H1 (cell line): ENCODE measurements around the gene TCF25. TPM values are rescaled to one million over a fixed set of nuclear protein-coding genes. Genes with fewer than 3 reads are reported as not detected.

Experiments
- CTCF ChIA-PET: fragments of 300-600 bp; sonication (Branson Sonifier 250); formaldehyde crosslinking; loops from one replicate; lab custom pipeline; 2021; ENCODE audit not compliant: partially characterized antibody; lab: Charles Lee
- POLR2A ChIA-PET: fragments of 300-600 bp; sonication (Branson Sonifier 250); formaldehyde crosslinking; loops from one replicate; lab custom pipeline; 2021; ENCODE audit warnings: inconsistent platforms; ENCODE audit not compliant: partially characterized antibody; lab: Charles Lee
- DNase-seq, 2 experiments: peaks; one replicate each; pipeline versions ENCODE4 v3.0.0 to v3.0.0-alpha.2; 2010 to 2022; ENCODE audit warnings: low spot score in 2 of 2, low read depth in 1 of 2, mixed read lengths in 1 of 2
- FAIRE-seq: peaks from 2 replicates; lab custom pipeline; 2011; peaks lifted over from hg19 to GRCh38; lab: Jason Lieb, UNC
- H2AFZ ChIP-seq: 2 replicates; pipeline ENCODE4 v1.8.1; 2012; ENCODE audit warnings: low read length, inconsistent platforms
- H2AK5ac ChIP-seq: 2 replicates; pipeline ENCODE4 v1.6.1; 2013; ENCODE audit warnings: low read depth, low read length
- H2BK120ac ChIP-seq: replicated peaks from 2 replicates; pipeline ENCODE3; 2013; ENCODE audit warnings: low read depth, low read length, inconsistent platforms
- H2BK12ac ChIP-seq: 2 replicates; pipeline ENCODE4 v1.6.1; 2013; ENCODE audit warnings: low read depth, low read length
- H2BK15ac ChIP-seq: 2 replicates; pipeline ENCODE4 v1.6.1; 2013; ENCODE audit warnings: low read length
- H2BK20ac ChIP-seq: 2 replicates; pipeline ENCODE4 v1.6.1; 2013; ENCODE audit warnings: low read length
- H2BK5ac ChIP-seq: 2 replicates; pipeline ENCODE4 v1.6.1; 2013; ENCODE audit warnings: low read depth, low read length
- H3K14ac ChIP-seq: 2 replicates; pipeline ENCODE4 v1.6.1; 2013; ENCODE audit warnings: inconsistent platforms; ENCODE audit not compliant: insufficient read length
- H3K18ac ChIP-seq: 2 replicates; pipeline ENCODE4 v1.6.1; 2013; ENCODE audit warnings: low read length; ENCODE audit errors: extremely low read depth
- H3K23ac ChIP-seq: 2 replicates; pipeline ENCODE4 v1.6.1; 2013; ENCODE audit warnings: inconsistent platforms; ENCODE audit not compliant: insufficient read length
- H3K23me2 ChIP-seq: 2 replicates; pipeline ENCODE4 v1.6.1; 2013; ENCODE audit warnings: low read depth, low read length
- H3K27ac ChIP-seq: 2 replicates; pipeline ENCODE4 v1.6.1; 2011; ENCODE audit warnings: low read depth, low read length, inconsistent platforms
- H3K27me3 ChIP-seq, 4 experiments: replicated peaks in 1 of 4; 1 replicate in 1 of 4; 2 replicates in 3 of 4; pipeline versions ENCODE4 v1.6.1 to v1.8.1; 2011 to 2013; ENCODE audit warnings: low read length in 3 of 4, mild to moderate bottlenecking in 3 of 4, inconsistent platforms in 2 of 4, mixed read lengths in 2 of 4, moderate library complexity in 1 of 4; ENCODE audit not compliant: control insufficient read depth in 3 of 4, insufficient read depth in 3 of 4; ENCODE audit errors: extremely low read depth in 1 of 4
- H3K36me3 ChIP-seq, 4 experiments: 2 replicates each; pipeline versions ENCODE4 v1.6.1 to v1.8.1; 2011 to 2013; ENCODE audit warnings: mild to moderate bottlenecking in 4 of 4, low read length in 3 of 4, moderate library complexity in 2 of 4, control low read depth in 1 of 4, inconsistent platforms in 1 of 4; ENCODE audit not compliant: insufficient read depth in 4 of 4, control insufficient read depth in 2 of 4
- H3K4ac ChIP-seq: replicated peaks from 2 replicates; pipeline ENCODE3; 2013; ENCODE audit warnings: low read length, low read depth, mixed read lengths, inconsistent platforms; ENCODE audit not compliant: insufficient read length
- H3K4me1 ChIP-seq, 4 experiments: replicated peaks in 1 of 4; 1 replicate in 1 of 4; 2 replicates in 3 of 4; pipeline versions ENCODE4 v1.6.1 to v1.8.1; 2011 to 2013; ENCODE audit warnings: low read length in 3 of 4, inconsistent platforms in 2 of 4, mixed read lengths in 1 of 4; ENCODE audit not compliant: insufficient read depth in 4 of 4, control insufficient read depth in 3 of 4
- H3K4me2 ChIP-seq, 2 experiments: 2 replicates each; pipeline versions ENCODE4 v1.6.1 to v1.8.1; 2011 to 2013; ENCODE audit warnings: low read depth in 2 of 2, low read length in 2 of 2, control low read depth in 1 of 2, inconsistent platforms in 1 of 2, mild to moderate bottlenecking in 1 of 2; ENCODE audit not compliant: insufficient read depth in 1 of 2
- H3K4me3 ChIP-seq, 4 experiments: fragments of 200-600, 300-600 bp in 1 of 4; sonication (generic), shearing (Covaris generic), sonication (Bioruptor Twin) in 1 of 4; 2 replicates each; pipeline versions ENCODE4 v1.5.1 to v1.8.1; 2011 to 2016; ENCODE audit warnings: low read length in 4 of 4, low read depth in 3 of 4, control low read depth in 2 of 4, inconsistent platforms in 2 of 4, mild to moderate bottlenecking in 2 of 4, mixed read lengths in 1 of 4, moderate library complexity in 1 of 4; ENCODE audit not compliant: insufficient read depth in 2 of 4; ENCODE audit errors: extremely low read depth in 1 of 4
- H3K56ac ChIP-seq: replicated peaks from 2 replicates; pipeline ENCODE3; 2013; ENCODE audit warnings: low read depth, mild to moderate bottlenecking, mixed read lengths, low read length, inconsistent platforms; ENCODE audit not compliant: insufficient read length
- H3K79me1 ChIP-seq: 2 replicates; pipeline ENCODE4 v1.6.1; 2013; ENCODE audit warnings: low read depth, low read length, control low read depth
- H3K79me2 ChIP-seq, 2 experiments: 2 replicates each; pipeline versions ENCODE4 v1.6.1 to v1.8.1; 2012 to 2013; ENCODE audit warnings: low read length in 2 of 2, mild to moderate bottlenecking in 2 of 2, inconsistent platforms in 1 of 2; ENCODE audit not compliant: insufficient read depth in 2 of 2, control insufficient read depth in 1 of 2
- H3K9ac ChIP-seq, 4 experiments: replicated peaks in 1 of 4; 1 replicate in 1 of 4; 2 replicates in 3 of 4; pipeline versions ENCODE4 v1.6.1 to v1.8.1; 2011 to 2013; ENCODE audit warnings: low read depth in 3 of 4, low read length in 3 of 4, control low read depth in 2 of 4, mild to moderate bottlenecking in 2 of 4, moderate library complexity in 2 of 4, inconsistent platforms in 1 of 4; ENCODE audit errors: extremely low read depth in 1 of 4
- H3K9me3 ChIP-seq, 2 experiments: 2 replicates each; pipeline versions ENCODE4 v1.6.1 to v1.8.1; 2012 to 2013; ENCODE audit warnings: mild to moderate bottlenecking in 2 of 2, moderate library complexity in 2 of 2, control low read depth in 1 of 2, inconsistent platforms in 1 of 2, low read depth in 1 of 2, low read length in 1 of 2, mixed read lengths in 1 of 2; ENCODE audit not compliant: insufficient read depth in 2 of 2
- H4K20me1 ChIP-seq, 2 experiments: replicated peaks in 1 of 2; 2 replicates each; pipeline versions ENCODE3 to v1.8.1; 2011 to 2013; ENCODE audit warnings: inconsistent platforms in 2 of 2, low read length in 2 of 2, mild to moderate bottlenecking in 1 of 2; ENCODE audit not compliant: insufficient read depth in 2 of 2, control insufficient read depth in 1 of 2
- H4K5ac ChIP-seq: 2 replicates; pipeline ENCODE4 v1.6.1; 2013; ENCODE audit warnings: low read length, low read depth, mixed read lengths, inconsistent platforms; ENCODE audit not compliant: insufficient read length
- H4K8ac ChIP-seq: 2 replicates; pipeline ENCODE4 v1.8.0; 2013; ENCODE audit warnings: mild to moderate bottlenecking, moderate library complexity, low read length, inconsistent platforms; ENCODE audit not compliant: insufficient read depth; ENCODE audit errors: extremely low read depth
- H4K91ac ChIP-seq: replicated peaks from 2 replicates; pipeline ENCODE3; 2013; ENCODE audit warnings: low read length, mixed read lengths, inconsistent platforms; ENCODE audit not compliant: insufficient read length
- CREB1 ChIP-seq: IDR thresholded peaks from 2 replicates; pipeline ENCODE4 v1.6.1; 2012; ENCODE audit warnings: inconsistent platforms
- EP300 ChIP-seq, 2 experiments: IDR thresholded peaks; 1 replicate in 1 of 2; 2 replicates in 1 of 2; pipeline ENCODE4 v1.6.1; 2011 to 2012; ENCODE audit warnings: low read depth in 2 of 2, low read length in 2 of 2, mild to moderate bottlenecking in 2 of 2, borderline replicate concordance in 1 of 2, inconsistent platforms in 1 of 2, moderate library complexity in 1 of 2
- KDM4A ChIP-seq: IDR thresholded peaks from one replicate; pipeline ENCODE4 v1.7.1; 2012; ENCODE audit warnings: low read depth, mild to moderate bottlenecking, moderate library complexity, low read length, inconsistent platforms; ENCODE audit not compliant: severe bottlenecking
- KDM5A ChIP-seq: fragments of 200-600 bp; IDR thresholded peaks from 2 replicates; pipeline ENCODE4 v1.7.1; 2012; ENCODE audit warnings: mild to moderate bottlenecking, low read length, inconsistent platforms, mixed read lengths
- PHF8 ChIP-seq: fragments of 200-600 bp; sonication (generic); conservative IDR thresholded peaks from 2 replicates; pipeline ENCODE4 v1.7.1; 2012; ENCODE audit warnings: low read depth, mild to moderate bottlenecking, inconsistent platforms, low read length, moderate library complexity
- POLR2AphosphoS5 ChIP-seq: IDR thresholded peaks from 2 replicates; pipeline ENCODE4 v1.6.1; 2011; ENCODE audit warnings: low read depth, low read length
- RFX5 ChIP-seq: IDR thresholded peaks from 2 replicates; pipeline ENCODE4 v1.6.1; 2011; ENCODE audit warnings: low read depth, low read length, improper control_type of control experiment, borderline replicate concordance
- SAP30 ChIP-seq: fragments of 300-600 bp; sonication (generic); IDR thresholded peaks from 2 replicates; pipeline ENCODE4 v1.7.1; 2012; ENCODE audit warnings: low read length, moderate library complexity, mild to moderate bottlenecking, inconsistent platforms; ENCODE audit not compliant: insufficient read depth, insufficient replicate concordance
- SP1 ChIP-seq: IDR thresholded peaks from 2 replicates; pipeline ENCODE4 v1.6.1; 2011; ENCODE audit warnings: low read depth, low read length
- TAF7 ChIP-seq: optimal IDR thresholded peaks from 2 replicates; pipeline ENCODE3; 2011; ENCODE audit warnings: low read depth, mild to moderate bottlenecking, inconsistent platforms, low read length, moderate library complexity, borderline replicate concordance
- TCF12 ChIP-seq: IDR thresholded peaks from 2 replicates; pipeline ENCODE4 v1.6.1; 2011; ENCODE audit warnings: low read depth, mild to moderate bottlenecking, low read length
- WGBS, 2 experiments: shearing (Covaris generic) in 1 of 2; methylation state at CpG; one replicate each; pipeline versions ENCODE4 v1.1.6 to v1.1.7; 2013 to 2015; ENCODE audit warnings: low lambda C conversion rate in 2 of 2, mixed read lengths in 2 of 2, inconsistent platforms in 1 of 2, low coverage in 1 of 2, missing lambda C conversion rate in 1 of 2; ENCODE audit not compliant: insufficient replicate concordance in 2 of 2, insufficient coverage in 1 of 2, insufficient read length in 1 of 2; ENCODE audit errors: extremely low coverage in 1 of 2, missing lambda C conversion rate in 1 of 2; 5-methylcytosine and 5-hydroxymethylcytosine counted together
- polyA plus RNA-seq, 7 experiments: library from polyadenylated mRNA; depleted of rRNA in 3 of 7; stranded (reverse) in 5 of 7; unstranded in 2 of 7; fragments of >200 nt in 5 of 7; fragments of 200-250 nt in 2 of 7; gene quantifications; 1 replicate in 5 of 7; 2 replicates in 1 of 7; 4 replicates in 1 of 7; pipeline versions ENCODE4 v1.2.1 to v1.2.3, GENCODE V29; 2011 to 2013; ENCODE audit warnings: missing spikeins in 2 of 7, mixed read lengths in 2 of 7
- total RNA-seq: library from RNA; stranded (reverse); fragmentation: NEBNext Ultra II Directional; extraction: Animal tissue kit (Norgen Biotek cat#: 25700); gene quantifications from 2 replicates; pipeline ENCODE4 v1.2.1, GENCODE V29; 2021

TCF25 gene
- total and polyA plus RNA-seq, 2 of the 8 experiments (the other 6 are each of a cell fraction or from before 2014, with no cell fraction given) = 78.1 to 102 TPM

DNA sequence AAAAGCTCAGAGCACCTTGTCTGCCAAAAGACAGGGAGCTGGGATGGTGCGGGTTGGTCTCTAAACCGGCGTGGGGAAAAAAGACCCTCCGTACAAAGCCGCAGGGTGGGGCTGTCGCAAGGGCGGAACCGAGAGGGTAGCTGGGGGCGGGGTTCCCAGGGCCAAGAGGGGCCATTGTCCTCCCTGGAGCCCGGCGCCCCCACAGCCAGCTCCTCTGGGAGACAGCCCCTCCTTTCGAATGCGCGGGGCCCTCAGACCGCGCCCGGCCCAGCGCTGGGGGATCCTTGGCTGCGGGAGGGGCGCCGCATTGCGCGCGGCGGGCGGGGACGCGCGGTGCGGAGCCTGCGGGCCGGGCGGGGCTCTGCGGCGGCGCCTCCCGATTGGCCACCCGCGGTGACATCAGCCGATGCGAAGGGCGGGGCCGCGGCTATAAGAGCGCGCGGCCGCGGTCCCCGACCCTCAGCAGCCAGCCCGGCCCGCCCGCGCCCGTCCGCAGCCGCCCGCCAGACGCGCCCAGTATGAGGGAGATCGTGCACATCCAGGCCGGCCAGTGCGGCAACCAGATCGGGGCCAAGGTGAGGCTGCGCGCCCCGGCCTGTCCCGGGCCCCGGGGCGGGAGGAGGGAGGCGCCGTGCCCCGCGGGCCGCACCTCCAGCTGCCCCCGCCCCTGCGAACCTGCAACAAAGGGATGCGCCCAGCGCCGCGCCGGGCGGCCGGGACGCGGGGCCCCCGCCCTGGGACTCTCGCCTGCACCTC, 49.7 kb downstream of the TCF25 start, which contains the start of gene TUBB3:
TSS of gene TUBB3 (plus strand) at position 459 of the 756 bp plus-strand sequence. CDS start at position 519, 60 bp downstream.
- Histone ChIP-seq H3K4me2 (peak within 1 kb of the TSS; percentile 82 to 96), H3K9me3 (no peaks in the 10 kb centered on the region), H2AFZ (no peak within 1 kb of the TSS; the same call in 1 of the 2 replicates), H4K91ac (peak within 1 kb of the TSS; percentile 79), H4K5ac (peak within 1 kb of the TSS; percentile 82), H2BK120ac (no peak within 1 kb of the TSS), H3K4me3 (peak within 1 kb of the TSS; percentile 65 to 95 (median 72)), H3K36me3 (no peaks in the 10 kb centered on the region), H3K23ac (no peak within 1 kb of the TSS), H3K79me1 (peaks cover 6% of the 10 kb centered on the region; the same call in 1 of the 2 replicates), H3K27me3 (peaks cover 0 to 19% (median 16%) of the 10 kb centered on the region in 4 experiments; a peak in 6 of 7 replicates), H3K18ac (peak within 1 kb of the TSS; percentile 97), H3K56ac (peak within 1 kb of the TSS; percentile 77), H3K4me1 (peaks cover 0 to 32% (median 22%) of the 10 kb centered on the region in 4 experiments; a peak in 6 of 7 replicates), H3K4ac (peak within 1 kb of the TSS; percentile 84), H3K14ac (no peak within 1 kb of the TSS), H2BK5ac (peak within 1 kb of the TSS; percentile 85; the same call in 1 of the 2 replicates), H2BK12ac (0 out of 2 replicates have a peak within 1 kb of the TSS, but pooled peaks have one; percentile 60), H3K9ac (peak within 1 kb of the TSS; percentile 35 to 73 (median 56); a peak in 6 of 7 replicates), H2BK20ac (no peak within 1 kb of the TSS), H2AK5ac (no peak within 1 kb of the TSS; the same call in 1 of the 2 replicates), H4K20me1 (peaks cover 5 to 14% of the 10 kb centered on the region in 2 experiments), H3K23me2 (peaks cover 26% of the 10 kb centered on the region), H2BK15ac (peak within 1 kb of the TSS; percentile 95; the same call in 1 of the 2 replicates), H4K8ac (peak within 1 kb of the TSS; percentile 87), H3K79me2 (peaks cover 0 to 5% of the 10 kb centered on the region in 2 experiments; a peak in 2 of 4 replicates), H3K27ac (peak within 1 kb of the TSS; percentile 39; the same call in 1 of the 2 replicates)
- WGBS, 2 experiments = 1% methylated on average over 19 of the region's 88 CpGs; no CpG with 5 or more reads in 1 of the 2 experiments
- peak in 1 of 2 experiments; percentile 93 for DNase-seq
- FAIRE-seq = no peak
- CTCF ChIA-PET = interaction anchor here (0.9 to 8.7 kb wide), 5 partner anchors 13 to 225 kb away, joined by 3 to 70 read pairs (median 4); no protein-coding TSS in a partner anchor
- POLR2A ChIA-PET = interaction anchor here (0.5 to 6.5 kb wide), 40 partner anchors 8 to 237 kb away, joined by 3 to 71 read pairs (median 4); partner anchors contain the start of genes CDK10, DBNDD1, DEF8 and FANCA
- TF ChIP-seq SP1 (peak; percentile 17; the same call in 1 of the 2 replicates), POLR2AphosphoS5 (peak; percentile 94), EP300 (IDR thresholded peaks at IDR 0.05; ENCODE audit: borderline replicate concordance in 1 of 2, low read depth in 2 of 2, low read length in 2 of 2) (no peak), RFX5 (no peak), KDM5A (no peak), CREB1 (peak; percentile 71), SAP30 (no peak), TAF7 (peak; percentile 84), KDM4A (peak; percentile 49), TCF12 (no peak), PHF8 (peak; percentile 88)
